ENCODE results near the gene STH.
"Not testable (repeated sequence)": the region's sequence is repeated elsewhere in the genome, so short reads cannot be mapped to it uniquely, and the experiment has no call there.

STH gene, protein sequence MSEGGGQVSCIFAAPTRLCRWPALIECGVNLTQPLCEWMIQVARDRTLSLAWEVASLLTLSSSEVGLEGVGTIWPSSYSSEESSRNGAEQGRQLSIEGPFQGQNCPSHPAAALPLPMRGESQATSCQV

DNA sequence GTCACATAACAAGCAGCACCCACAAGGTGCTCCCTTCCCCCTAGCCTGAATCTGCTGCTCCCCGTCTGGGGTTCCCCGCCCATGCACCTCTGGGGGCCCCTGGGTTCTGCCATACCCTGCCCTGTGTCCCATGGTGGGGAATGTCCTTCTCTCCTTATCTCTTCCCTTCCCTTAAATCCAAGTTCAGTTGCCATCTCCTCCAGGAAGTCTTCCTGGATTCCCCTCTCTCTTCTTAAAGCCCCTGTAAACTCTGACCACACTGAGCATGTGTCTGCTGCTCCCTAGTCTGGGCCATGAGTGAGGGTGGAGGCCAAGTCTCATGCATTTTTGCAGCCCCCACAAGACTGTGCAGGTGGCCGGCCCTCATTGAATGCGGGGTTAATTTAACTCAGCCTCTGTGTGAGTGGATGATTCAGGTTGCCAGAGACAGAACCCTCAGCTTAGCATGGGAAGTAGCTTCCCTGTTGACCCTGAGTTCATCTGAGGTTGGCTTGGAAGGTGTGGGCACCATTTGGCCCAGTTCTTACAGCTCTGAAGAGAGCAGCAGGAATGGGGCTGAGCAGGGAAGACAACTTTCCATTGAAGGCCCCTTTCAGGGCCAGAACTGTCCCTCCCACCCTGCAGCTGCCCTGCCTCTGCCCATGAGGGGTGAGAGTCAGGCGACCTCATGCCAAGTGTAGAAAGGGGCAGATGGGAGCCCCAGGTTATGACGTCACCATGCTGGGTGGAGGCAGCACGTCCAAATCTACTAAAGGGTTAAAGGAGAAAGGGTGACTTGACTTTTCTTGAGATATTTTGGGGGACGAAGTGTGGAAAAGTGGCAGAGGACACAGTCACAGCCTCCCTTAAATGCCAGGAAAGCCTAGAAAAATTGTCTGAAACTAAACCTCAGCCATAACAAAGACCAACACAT is at the start of gene STH:
Gene STH (plus strand): TSS at position 264 of the 913 bp plus-strand sequence. CDS start 30 bp downstream, at position 294.
- DNase-seq = no peak
- intact Hi-C loops (cut with DNase I) = no loop called here

DNA sequence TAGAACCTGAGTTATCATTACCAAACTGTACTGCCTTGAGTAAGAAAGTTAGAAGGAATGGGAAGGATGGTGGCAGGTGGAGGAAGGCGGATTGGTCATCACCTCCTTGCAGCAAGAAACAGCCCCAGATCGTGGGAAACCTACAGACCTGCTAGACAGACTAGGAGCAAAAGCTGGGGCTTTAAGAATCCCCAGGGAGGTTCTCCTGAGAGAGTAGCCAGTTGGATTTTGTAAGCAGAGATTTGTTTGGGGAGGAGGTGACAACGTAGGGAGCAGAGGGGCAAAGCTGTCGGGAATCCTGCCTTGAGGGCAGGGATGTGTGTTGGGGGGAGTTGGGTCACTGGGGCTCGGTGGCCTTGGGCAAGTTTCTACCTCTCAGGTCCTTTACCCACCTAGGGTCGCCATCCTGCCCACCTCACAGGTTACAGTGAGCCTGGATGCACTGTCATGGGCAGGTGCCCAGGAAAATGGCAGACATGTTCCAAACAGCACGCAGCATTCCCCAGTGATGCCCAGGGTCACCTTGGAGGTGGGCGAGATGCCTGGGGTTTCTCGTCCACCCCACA is 49.2 kb upstream of the STH start:
- DNase-seq = no peak
- intact Hi-C loops (cut with DNase I) = no loop called here

DNA sequence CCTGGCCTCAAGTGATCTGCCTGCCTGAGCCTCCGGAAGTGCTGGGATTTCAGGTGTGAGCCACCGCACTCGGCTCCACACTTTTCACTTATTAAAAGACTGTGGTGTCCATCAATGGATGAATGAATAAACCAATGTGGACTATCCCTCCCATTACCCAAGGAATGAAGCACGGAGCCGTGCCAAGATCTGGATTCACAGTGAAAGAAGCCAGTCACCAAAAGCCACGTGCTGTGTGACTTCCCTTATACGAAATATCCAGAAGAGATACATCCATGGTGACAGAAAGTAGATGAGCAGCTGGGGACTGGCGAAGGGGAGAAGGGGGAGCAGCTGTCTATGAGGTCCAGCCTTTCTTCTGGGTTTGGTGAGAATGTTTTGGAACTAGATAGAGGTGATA is 48.2 kb upstream of the STH start:
- intact Hi-C loops (cut with DNase I) = no loop called here
- DNase-seq = peak in 1 of 10 donors; percentile 58

DNA sequence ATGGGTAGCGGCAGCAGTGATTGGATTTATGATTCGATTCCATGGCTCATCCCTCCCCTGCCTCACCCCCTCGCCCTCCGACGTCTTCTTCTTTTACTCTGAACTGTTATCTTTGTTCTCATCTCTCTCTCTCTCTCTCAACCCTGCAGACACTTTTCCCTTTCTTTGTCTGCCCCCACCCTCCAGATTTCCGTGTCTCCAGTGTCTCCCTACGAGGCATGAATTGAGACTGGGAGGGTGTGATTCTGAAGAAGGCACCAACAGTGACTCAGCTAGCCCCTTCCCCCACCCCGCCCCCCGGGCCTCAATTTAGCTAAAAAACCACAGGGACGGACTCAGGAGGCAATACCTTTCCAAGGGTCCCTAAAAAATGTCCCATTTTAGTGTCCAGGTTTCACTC is 47.6 kb upstream of the STH start:
- DNase-seq = peak in 1 of 10 donors; percentile 58
- intact Hi-C loops (cut with DNase I) = no loop called here

DNA sequence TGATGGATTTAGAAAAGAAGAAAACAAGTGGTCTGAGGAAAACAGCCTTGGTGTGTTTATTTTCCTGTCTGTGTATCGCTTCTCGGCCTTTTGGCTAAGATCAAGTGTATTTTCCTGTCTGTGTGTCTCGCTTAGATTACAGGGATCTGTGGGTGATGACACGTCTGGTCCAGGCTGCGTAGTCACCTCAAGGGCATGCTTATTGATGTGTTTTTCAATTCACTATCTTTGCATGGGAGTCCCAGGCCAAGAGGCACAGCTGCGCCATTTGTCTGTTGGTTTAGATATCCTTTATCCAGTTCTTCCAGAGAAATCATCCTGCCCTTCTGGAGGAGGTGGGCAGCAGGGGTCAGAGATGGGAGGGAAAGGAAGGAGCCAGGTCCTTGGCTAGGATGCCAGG is 47.1 kb upstream of the STH start:
- DNase-seq = no peak
- intact Hi-C loops (cut with DNase I) = no loop called here

DNA sequence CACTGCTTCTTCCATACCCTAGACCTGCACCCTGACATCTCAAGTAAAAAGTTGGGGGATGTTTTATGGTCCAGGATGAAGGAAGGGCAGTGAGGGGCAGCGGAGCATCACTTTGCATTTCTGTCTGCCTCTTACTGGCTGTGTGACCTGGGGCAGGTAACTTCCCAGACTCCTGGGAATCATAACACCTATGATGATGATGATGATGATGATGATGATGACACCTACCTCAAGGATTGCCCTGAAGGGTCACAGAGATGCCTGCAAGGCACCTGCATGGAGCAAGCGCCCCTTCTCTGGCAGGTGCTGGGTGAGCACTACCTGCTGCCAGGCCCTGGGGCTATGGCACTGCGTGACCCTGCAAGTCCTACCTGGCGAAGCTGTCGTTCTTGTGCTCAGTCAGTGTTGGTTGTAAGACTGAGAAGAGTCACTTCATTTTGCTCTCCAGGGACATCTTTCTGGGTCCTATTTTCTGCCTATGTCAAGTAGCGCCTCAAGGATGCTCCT is 46.2 kb upstream of the STH start:
- DNase-seq = no peak
- intact Hi-C loops (cut with DNase I) = no loop called here

DNA sequence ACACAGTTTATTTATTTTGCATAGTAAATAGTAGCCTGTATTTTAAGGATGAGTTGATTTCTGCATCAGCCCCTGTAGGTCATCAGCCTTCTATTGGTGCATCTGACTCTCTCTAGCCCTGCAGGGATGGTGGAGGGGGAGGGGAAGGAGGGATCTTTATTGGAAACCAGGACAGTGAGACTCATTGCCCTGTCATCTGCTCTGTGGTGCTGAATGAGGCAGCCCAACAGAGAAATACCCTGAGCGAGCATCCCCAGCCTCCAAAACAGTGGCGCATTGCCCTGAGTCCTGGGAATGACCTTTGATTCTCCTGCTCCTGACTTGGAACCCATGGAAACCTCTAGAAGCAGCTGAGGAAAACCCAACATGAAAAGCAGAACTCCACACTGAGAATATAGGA is 45.5 kb upstream of the STH start:
- DNase-seq = peak in 1 of 10 donors; percentile 31
- intact Hi-C loops (cut with DNase I) = no loop called here

DNA sequence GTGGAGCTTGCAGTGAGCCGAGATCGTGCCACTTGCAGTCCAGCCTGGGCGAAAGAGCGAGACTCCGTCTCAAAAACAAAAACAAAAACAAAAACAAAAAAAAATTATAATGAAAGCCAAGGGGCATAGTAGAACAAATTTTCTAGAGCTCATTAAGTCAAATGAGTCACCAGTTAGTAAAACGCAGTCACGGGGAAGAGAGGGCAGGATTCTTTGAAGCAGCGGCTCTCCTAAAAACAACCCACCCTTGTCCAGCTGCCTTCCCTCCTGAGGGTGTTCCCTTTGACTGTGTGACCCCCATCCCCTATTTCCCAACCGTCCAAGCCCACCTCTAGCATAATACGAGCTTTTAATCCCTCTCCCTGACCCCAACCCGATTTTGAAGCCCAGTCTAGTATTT is 44.1 kb upstream of the STH start:
- intact Hi-C loops (cut with DNase I) = no loop called here
- peak in 2 of 10 donors; percentile 25 to 37 for DNase-seq

DNA sequence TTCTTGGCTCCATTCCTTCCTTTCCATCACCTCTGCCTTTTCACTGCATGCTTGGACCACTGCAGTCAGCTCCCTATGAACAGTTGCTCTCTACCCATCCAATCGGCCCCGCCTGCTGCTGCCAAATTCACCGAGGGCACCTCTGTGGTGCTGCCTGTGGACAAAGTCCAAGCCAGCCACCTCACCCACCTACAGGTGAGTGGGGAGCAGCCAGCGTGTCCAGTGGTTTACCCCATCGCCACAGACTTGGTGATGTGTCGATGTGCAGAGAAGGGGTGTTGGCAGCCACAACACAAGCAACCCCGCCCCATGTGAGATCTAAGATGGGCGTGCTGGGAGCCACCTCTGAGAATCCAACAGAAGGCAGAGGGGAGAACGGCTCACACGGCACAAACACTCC is 43.7 kb upstream of the STH start:
- intact Hi-C loops (cut with DNase I) = no loop called here
- peak in 2 of 10 donors; percentile 39 to 85 for DNase-seq

DNA sequence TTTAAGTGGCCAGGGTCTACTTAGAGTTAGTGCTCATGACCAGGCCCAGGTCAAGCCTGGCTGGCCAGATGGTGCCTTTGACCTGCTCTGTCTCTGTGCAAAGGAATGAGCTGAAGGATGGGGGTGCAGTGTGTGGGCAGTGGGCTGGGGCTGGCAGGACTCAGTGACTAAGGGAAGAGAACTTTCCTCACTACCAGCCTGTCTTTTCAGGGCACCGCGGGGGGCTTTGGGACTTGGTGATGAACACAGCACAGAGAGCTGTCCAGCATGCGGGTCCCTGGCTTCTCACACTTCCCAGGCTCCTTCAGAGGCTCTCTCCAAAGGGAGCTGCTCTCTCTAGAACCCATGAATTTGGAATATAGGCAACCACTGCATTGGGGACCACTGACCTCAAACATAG is 43.0 kb upstream of the STH start:
- intact Hi-C loops (cut with DNase I) = no loop called here
- DNase-seq = peak in 2 of 10 donors; percentile 39 to 70

DNA sequence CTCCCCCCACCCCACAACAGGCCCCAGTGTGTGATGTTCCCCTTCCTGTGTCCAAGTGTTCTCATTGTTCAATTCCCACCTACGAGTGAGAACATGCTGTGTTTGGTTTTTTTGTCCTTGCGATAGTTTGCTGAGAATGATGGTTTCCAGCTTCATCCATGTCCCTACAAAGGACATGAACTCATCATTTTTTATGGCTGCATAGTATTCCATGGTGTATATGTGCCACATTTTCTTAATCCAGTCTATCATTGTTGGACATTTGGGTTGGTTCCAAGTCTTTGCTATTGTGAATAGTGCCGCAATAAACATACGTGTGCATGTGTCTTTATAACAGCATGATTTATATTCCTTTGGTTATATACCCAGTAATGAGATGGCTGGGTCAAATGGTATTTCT is 42.3 kb upstream of the STH start:
- intact Hi-C loops (cut with DNase I); DNase-seq: not testable (repeated sequence)

DNA sequence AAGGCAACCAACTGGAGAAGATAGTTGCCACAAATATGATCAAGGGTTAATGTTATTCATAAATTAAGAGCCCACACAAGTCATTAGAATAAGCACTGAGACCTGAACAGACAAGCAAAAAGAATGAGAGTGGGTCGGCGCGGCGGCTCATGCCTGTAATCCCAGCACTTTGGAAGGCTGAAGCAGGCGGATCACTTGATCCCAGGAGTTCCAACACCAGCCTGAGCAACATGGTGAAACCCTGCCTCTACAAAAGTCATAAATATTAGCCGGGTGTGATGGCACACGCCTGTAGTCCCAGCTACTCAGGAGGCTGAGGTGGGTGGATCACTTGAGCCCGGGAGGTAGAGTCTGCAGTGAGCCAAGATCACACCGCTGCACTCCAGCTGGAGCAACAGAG is 40.7 kb upstream of the STH start:
- intact Hi-C loops (cut with DNase I) = no loop called here
- DNase-seq = peak in 2 of 10 donors; percentile 49 to 52

DNA sequence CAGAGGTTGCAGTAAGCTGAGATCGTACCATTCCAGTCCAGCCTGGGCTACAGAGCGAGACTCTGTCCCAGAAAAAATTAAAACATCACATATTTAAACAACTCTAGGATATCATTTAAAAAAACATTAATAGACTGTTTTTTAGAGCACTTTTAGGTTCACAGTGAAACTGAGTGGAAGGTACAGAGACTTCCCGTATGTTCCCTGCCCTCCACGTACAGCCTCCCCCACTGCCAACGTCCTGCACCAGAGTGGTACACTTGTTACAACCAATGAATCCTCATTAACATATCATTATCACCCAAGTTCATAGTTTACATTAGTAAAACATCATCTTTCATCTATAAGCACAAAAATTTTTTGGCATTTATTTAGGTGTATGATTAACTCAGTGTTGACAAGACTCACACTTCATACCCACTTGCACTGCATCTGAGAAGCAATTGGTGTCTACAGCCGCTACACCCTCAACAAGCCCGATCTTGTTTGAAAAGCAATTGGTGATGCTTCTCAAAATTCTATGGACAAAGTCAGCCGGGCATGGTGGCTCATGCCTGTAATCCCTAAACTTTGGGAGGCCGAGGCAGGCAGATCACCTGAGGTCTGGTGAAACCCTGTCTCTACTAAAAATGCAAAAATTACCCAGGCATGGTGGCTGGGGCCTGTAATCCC is 39.9 kb upstream of the STH start:
- DNase-seq = peak in 2 of 10 donors; percentile 59 to 70
- intact Hi-C loops (cut with DNase I) = no loop called here

DNA sequence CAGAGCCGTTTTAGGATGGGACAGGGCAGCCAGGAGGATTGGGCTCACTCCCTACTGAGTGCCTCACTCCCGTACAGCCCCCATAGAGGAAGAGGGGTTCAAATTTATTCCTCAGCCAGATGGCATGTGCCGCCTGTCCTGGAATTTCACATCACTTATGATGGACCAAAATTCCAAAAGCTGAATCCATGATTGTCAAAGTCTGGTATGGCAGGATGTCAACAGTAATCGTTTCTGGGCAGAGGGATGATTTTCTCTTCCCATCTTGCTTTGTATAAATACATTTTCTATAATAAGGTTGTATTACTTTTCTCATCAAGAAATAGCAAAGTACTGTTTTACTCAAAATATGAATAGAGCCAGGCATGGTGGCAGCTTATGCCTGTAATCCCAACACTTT is 38.7 kb upstream of the STH start:
- DNase-seq = no peak
- intact Hi-C loops (cut with DNase I) = no loop called here

DNA sequence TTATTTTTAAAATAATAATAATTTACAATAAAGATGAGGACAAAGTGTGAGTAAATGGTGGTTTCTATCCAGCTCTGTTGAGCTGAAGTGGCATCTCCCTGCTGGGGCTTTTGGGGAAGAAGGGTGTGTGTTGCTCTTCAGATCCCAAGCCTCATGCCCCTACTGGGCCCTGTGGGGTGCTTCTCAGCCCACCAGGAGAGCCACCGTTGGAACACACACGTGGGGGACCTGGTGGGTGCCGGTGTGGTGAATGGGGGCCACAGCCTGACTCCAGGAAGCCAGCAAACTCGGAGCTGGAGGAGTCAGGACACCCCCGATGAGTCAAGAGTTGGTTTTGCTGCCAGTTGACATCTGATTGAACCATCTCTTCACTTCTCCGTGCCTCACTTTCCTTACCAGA is 37.8 kb upstream of the STH start:
- intact Hi-C loops (cut with DNase I) = no loop called here
- peak in 2 of 10 donors; percentile 60 to 63 for DNase-seq

DNA sequence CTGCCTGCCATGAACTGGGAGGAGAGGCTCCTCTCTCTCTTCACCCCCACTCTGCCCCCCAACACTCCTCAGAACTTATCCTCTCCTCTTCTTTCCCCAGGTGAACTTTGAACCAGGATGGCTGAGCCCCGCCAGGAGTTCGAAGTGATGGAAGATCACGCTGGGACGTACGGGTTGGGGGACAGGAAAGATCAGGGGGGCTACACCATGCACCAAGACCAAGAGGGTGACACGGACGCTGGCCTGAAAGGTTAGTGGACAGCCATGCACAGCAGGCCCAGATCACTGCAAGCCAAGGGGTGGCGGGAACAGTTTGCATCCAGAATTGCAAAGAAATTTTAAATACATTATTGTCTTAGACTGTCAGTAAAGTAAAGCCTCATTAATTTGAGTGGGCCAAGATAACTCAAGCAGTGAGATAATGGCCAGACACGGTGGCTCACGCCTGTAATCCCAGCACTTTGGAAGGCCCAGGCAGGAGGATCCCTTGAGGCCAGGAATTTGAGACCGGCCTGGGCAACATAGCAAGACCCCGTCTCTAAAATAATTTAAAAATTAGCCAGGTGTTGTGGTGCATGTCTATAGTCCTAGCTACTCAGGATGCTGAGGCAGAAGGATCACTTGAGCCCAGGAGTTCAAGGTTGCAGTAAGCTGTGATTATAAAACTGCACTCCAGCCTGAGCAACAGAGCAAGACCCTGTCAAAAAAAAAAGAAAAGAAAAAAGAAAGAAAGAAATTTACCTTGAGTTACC is 36.7 kb upstream of the STH start:
- DNase-seq = peak in 2 of 10 donors; percentile 32 to 64
- intact Hi-C loops (cut with DNase I) = no loop called here

DNA sequence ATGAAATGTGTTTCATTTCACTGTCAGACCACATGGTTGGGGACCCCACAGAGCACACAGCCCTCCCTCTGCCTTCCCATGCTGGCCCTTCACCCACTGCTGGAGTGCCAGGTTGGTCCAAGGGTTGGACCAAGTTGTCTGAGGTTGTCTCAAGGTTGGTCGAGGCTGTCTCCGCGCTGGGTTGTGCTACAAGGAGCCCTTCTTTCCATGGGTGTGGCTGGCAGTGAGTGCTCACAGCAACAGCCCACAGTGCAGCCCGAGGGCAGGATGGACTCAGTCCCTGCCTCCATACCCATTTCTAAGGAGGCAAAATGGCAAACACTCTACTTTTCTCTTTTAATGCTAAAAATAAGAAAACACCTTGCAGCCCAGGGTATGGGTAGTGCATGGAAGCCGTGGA is 35.8 kb upstream of the STH start:
- DNase-seq = peak in 2 of 10 donors; percentile 64 to 73
- intact Hi-C loops (cut with DNase I) = no loop called here

DNA sequence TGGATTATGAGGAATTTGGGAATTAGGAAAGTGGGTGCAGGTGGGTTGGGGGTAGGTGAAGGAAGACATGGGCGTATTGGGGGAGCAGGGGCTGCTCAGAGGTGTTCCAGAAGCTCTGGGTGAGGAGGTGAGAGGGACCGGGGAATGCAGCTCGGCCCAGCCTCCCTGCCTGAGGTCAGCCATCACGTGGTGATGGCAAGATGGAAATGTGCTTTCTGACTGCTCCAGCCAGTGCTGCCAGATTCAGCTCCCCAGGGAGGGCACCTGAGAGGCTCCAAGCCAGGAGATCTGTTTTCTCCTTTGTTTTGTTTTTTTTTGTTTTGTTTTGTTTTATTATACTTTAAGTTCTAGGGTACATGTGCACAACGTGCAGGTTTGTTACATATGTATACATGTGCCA is 35.2 kb upstream of the STH start:
- DNase-seq = peak in 1 of 10 donors; percentile 43
- intact Hi-C loops (cut with DNase I) = no loop called here

DNA sequence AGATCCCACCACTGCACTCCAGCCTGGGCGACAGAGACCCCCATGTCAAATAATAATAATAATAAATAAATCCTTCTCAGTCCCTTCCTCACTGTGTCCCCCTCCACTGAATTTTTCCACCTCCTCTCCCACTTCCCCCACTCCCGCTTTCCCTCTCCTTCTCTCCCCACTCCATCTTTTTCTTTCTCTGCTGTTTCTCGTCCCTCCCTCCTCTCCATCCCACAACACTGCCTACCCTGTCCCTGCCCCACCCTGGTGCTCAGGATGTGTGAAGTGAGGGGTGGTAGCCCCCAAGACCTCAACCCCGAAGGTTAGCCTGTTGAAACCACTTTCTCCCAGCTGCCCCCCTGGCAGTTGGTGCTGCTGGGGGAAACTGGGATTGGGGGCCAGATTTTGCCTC is 34.4 kb upstream of the STH start:
- no peak for DNase-seq
- intact Hi-C loops (cut with DNase I) = no loop called here

DNA sequence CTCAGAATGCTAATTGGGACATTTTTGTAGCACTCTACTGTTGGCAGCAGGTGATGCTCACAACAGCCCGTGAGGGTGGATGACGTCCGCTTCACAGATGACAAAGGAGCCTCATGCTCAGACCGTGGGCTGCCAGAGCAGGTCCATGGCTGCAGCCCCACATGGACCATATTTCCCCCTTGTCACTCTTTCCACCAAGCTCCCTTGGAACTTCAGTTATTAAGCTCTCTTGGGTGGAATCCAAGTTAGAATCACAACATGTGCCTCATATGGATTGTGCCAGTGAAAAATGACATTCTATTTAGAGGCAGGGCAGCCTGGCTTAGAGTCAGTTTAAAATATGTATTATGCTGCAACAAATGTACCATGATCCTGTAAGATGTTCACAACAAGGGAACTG is 33.2 kb upstream of the STH start:
- peak in 3 of 10 donors; percentile 32 to 84 (median 79) for DNase-seq
- intact Hi-C loops (cut with DNase I) = no loop called here
